Fibroblast of skin of abdomen (primary cell): ENCODE results near the gene PARP8.

ENCODE experiments used
- DNase-seq: peaks from one replicate; pipeline ENCODE4 v3.0.0-alpha.2; 2013

The PARP8 gene

DNA sequence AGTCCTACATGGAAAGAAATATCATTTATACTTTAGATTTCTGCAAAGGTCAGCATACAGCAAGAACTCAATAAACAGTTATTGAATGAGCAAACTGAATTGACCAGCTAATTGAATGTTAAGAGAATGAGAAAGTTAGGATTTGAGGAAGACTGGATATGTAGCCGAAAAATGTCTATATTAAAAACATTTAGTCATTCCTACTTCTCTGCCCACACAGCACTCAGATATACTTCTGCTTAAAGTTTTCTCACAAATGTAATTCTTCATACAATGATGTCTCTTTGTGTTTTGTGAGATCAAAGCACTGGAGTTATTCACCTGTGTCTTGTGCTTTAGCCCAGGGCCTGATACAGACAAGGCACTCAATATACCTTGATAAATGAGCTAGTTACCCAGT, 188.6 kb downstream of the PARP8 start:
- no peak for DNase-seq

DNA sequence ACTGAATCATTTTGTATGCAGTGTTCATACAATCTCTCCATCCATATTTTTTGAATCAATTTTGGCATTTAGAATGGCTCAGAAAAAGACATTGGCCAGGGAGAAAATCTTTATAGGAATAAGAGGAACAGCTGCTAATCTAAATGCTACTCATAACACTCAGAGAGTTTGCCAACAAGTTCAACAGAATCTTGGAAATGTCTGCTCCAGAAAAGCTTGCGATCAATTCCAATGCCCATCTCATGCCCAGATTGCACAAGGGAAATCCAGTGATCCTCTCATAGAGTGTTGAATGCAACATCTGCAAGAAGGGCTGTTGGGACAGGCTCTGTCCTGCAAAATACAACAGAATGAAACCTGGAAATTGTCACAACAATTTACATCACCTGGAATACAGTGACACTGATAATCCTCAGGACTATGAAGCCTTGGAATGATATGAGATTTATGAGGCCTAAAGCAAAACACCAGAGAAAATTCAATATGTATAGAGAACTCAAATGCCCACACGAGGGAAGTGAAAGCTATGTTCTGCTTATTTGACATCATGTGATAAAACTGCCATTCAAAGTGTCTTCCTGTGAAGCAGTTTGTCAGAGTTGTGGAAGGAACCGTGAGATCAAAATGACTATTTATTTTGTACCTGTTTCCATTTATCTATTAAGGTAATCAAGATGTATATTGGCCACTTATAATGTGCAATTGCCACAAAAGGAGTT, 190.1 kb downstream of the PARP8 start:
- no peak for DNase-seq

DNA sequence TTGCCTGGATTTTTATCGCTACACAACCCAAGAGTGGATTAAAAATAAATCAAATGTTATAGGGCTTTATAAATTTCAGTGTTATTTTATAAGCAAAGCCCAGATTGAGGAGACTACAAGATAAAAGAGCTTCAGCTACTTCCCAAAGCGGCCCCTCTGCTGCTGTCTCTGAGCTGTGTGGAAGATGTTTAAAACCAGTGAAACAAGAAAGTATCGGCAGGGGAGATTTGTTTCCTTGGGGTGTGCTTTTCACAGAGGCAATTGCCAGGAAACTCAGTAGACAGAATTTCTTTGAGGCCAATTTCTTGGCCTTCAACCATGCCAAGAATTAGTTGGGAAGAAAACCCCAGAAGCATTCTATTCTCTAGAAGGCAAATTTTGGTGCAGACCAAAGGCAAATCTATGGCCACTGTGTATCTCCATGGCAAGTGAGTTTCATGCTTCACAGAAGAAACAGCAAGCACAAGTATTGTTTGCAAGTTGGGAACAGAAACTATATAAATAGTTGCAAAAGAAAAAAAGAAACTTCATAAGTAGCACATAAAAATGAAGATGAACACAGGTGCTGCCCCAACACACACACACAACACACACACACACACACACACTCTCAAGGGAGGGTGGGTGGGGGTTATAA, 197.2 kb downstream of the PARP8 start:
- no peak for DNase-seq

DNA sequence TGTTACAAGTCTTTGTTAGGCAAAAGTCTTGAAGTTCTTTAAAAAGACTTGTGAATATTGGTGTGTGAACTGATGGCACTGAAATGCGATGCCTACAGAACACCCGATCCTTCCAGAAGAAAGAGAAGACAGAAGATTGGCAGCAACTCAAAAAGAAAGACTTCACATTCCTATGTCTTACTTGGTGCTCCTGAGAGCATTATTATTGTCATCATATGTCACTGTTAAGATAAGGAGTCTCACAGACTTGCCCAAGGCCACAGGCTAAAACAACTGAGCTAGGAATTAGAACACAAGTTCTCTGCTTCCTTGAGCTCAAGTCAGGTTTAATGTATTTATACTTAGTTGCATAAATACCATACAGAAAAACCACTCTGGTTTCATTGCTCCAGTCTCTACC, 198.0 kb downstream of the PARP8 start:
- DNase-seq = no peak

DNA sequence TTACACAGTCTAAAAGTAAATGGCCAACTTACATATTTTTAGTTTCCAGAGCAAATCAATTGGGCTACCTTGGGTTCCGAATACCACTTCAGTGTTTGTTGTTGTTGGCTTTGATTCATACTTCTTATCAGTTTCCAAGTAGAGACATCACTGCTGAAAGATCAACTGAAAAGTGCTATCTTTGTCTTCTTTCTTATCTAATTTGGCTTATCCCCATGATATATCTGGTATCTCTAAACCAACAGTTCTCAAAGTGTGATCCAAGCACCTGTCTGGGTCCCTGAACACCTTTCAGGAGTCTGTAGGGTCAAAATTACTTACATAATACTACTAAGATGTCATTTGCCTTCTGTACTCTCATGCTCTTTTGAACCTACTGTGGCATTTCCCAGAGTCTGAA, 200.0 kb downstream of the PARP8 start:
- DNase-seq = no peak

DNA sequence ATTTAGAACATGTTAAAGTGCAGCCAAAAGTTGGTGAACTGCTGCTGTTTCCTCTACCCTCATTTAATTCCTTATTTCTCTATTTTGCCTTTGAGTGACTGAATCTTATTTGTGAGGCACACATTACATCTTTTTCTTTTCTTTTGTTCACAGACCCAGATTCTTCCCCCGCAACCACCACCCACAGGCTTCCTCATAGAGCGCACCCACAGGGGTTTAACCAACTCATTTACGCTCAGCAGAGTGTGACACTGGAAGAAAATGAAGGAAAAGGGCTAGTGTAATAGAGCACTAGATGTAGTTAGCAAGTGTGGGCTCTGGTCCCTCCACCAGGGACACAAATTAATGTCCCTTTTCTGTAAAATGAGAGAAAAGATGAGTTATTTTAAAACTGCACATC, 200.7 kb downstream of the PARP8 start:
- no peak for DNase-seq

DNA sequence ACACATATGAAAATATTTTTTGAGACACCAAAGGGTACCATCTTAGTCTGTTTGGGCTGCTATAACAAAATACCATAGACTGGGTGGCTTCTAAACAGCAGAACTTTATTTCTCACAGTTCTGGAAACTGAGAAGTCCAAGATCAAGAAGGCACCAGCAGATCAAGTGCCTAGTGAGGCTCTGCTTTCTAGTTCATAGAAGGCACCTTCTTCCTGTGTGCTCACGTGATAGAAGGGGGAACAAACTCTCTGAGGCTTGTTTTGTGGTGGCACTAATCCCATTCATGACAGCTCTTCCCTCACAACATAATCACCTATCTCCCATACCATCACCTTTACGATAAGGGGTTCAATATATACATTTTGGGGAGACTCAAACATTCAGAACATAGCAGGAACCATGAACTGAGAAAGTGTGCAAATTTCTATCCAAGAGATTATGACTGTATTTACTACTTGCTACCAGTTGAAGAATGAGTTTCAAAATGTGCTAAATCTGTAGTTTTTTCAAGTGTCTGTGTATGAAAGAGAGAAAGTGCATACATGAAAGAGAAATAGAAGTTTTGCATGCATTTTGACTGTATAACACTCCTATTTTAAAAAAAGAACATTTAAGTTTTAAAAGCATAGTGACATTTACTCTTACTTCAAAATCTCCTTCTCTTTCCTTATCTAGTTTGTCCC, 207.3 kb downstream of the PARP8 start:
- no peak for DNase-seq

DNA sequence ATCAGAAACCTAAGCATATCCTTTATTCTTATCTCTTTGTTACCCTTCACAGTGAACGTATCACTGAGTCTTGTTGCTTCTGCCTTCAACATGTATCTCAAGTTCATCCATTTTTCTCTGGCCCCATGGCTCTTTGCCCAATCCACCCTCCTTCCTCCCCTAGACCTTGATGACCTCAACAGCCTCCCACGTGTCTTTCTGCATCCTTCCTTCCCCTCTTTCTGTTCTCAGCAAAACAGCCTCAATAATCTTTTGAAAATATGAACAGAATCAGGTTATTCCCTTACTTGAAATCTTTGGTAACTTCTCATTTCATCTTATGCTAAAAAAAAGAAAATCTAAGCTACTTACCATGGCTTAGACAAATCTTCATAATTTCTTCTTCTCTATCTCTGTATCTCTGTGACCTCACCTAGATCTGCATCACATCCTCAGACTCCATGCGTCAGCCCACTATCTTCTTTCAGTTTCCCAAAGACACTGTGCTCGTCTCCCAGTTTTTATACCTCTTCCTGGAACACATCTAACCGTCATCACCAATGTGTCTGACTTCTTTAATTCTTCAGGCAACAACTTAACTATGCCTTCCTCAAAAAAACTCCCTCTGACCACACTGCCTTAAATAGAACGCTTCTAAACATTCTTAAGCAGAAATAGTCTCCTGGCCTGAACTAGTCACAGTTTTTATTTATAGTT, 208.0 kb downstream of the PARP8 start:
- DNase-seq = no peak

DNA sequence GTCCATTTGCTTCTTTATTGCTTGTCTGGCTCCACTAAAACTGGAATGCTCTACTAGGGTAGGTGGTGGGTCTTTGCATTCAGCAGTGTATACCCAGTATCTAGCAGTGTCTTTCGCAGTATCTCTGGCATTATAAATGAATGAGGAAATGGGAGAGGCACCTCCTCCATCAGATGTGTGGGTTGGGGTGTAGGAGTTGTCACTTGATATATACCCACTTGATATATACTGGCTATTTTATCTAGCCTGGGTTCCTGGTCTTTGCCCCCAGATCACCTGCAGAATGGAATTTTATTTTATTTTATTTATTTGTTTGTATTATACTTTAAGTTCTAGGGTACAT, 208.5 kb downstream of the PARP8 start:
- no peak for DNase-seq

DNA sequence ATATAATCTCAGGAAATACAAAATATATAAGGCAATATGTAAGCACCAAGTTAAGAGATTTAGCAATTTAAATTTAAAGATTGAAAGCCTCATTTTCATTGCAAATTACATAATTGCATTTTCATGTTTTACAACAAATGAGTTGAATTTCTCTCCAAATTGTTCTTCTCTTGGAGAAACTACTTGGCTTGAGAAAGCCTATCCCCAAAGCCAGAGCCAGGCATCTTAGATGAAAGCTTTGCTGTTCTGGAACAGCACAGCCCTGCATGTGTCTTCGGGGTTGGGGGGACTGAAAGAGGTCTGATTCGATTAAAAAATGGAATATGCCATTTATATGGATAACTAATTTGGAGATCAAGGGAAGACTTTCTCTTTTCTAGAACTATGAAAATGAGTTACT, 212.0 kb downstream of the PARP8 start:
- DNase-seq = no peak

DNA sequence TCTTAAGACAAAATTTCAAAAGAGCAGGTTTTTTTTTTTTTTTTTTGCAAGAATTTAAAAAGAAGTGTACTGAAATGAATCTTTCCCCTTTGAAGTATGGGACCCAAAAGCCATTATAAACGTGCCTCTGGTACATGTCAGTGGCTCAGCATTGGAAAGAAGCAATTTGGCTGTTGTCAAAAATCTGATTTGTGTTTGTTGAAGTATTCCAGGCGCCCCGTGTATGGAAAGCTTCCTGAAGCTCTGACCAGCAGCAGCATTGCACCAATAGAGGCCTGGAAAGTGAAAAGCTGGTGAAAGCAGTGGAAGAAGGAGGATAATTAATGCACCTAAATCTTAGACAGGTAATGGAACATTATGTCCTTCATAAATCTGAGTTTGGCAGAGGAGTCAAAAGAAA, 215.0 kb downstream of the PARP8 start:
- no peak for DNase-seq

DNA sequence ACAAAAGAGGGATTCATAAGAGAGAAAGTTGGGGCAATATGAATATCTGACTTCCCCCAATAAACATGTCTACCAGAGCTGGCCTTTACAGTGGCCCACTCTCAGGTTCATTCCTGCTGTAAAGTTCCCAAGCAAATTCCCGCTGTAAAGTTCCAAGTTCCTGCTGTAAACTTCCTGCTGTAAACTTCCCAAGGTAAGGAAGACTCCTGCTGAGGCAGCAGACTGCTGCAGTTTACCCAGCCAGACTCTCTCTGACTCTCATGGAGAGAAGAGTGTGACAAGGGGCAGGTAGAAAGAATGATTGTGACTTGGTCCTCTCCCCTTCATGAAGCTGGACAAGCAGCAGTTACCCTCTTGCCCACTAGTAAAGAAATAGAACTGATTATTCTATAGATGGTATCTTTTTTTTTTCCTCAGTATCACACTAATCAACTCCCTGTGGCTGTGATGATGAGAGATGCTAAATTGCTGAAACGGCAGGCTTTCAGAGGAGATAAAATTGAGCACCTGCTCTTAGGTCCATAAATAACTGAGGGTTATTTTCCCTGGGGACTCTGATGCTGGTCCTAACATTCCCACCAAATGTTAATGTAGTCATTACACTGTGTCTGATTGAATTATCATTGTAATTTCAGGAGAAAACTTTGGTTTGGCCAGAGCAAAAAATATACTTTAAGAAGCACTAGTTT, 220.4 kb downstream of the PARP8 start:
- no peak for DNase-seq

DNA sequence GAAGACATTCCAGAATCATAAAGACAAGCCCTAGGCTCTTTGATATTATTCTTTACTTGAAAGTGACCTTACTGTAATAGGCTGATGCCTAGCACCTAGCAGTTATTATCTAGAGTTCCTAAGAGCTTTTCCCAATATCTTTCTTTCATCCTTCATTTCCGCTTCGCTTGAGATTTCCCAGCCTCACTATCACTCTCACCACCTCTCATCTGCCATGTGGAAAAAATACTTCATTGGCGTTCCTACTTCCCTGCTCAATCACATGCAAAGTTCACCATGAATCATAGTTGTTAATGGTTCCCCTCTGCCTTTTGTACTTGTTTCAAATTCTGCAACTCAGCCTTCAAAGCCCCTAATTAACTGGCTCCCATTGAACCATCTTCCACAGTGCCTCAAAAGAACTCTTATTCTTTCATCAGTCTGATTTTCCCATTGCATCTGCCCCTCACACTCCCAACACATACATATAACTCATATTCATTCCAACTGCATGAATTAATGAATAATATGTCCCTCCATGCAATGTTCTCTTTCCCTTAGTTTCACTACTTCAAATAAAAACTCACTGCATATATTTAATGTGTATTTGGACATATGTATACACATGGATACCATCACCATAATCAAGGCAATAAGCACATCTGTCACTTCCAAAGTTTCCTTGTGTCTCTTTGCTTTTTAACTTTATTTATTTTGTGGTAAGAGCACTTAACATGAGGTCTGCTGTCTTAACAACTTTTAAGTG, 221.6 kb downstream of the PARP8 start:
- DNase-seq = no peak

DNA sequence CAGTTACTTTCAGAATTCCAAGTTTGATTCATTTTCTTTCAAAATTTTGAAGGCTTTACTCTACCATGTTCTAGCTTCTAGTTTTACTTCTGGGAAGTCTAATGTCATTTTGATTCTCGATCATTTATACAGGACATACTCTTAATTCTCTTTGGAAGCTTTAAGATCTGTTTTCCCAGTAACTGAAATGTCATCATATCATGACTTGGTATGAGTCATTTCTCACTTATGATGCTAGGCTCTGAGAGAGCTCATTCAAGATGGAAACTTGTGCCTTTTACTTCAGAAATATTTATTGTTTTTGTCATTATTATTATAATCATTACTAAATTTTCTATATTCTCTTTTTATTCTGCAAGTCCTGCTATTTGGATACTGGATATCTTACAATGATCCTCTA, 222.3 kb downstream of the PARP8 start:
- no peak for DNase-seq

DNA sequence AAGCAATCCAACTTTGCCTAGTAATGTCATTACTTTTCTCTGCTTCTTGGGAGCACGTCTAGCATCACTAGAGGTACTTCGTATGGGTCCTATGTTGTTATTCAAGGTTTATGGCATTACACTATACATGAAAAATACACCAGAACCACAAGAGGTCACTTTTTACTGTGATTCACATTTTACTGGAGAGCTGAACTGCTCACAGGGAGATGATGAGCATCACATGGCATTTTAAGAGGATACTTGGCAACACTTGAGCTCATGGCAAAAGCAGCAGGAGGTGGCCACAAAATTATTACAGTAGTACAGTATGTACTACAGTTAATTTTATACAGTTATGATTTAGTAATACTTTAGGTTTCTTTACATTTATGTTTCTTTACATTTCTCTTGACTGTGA, 223.4 kb downstream of the PARP8 start:
- no peak for DNase-seq
